K562 (cell line): ENCODE data around the gene ARL6IP6. TPM values are rescaled to one million over a fixed set of nuclear protein-coding genes. Genes with fewer than 3 reads are reported as not detected.

ENCODE experiments used
- BCL6 ChIP-seq: fragments of 250-450 bp; sonication (Bioruptor Pico); IDR thresholded peaks from 2 replicates; pipeline ENCODE4 v1.4.0; 2020
- CHD1 ChIP-seq: fragments of 200-600 bp; sonication (generic); IDR thresholded peaks from one replicate; pipeline ENCODE4 v1.6.1; 2012; ENCODE audit warnings: mild to moderate bottlenecking, moderate library complexity, low read length, inconsistent platforms
- E2F6 ChIP-seq, 2 experiments: IDR thresholded peaks; 2 replicates each; pipeline ENCODE4 v1.6.1; 2011; ENCODE audit warnings: borderline replicate concordance in 1 of 2, control low read depth in 1 of 2, low read depth in 1 of 2, low read length in 1 of 2, mild to moderate bottlenecking in 1 of 2, mixed read lengths in 1 of 2, moderate library complexity in 1 of 2; ENCODE audit not compliant: insufficient read depth in 1 of 2, insufficient read length in 1 of 2, poor library complexity in 1 of 2, severe bottlenecking in 1 of 2; ENCODE audit errors: extremely low read depth in 1 of 2
- EGR1 ChIP-seq: fragments of 450-650 bp; conservative IDR thresholded peaks from 2 replicates; pipeline ENCODE4 v1.6.1; 2017; ENCODE audit warnings: mild to moderate bottlenecking
- FIP1L1 ChIP-seq: fragments of 200-400 bp; formaldehyde crosslinking; IDR thresholded peaks from 2 replicates; pipeline ENCODE4 v1.6.1; 2018; ENCODE audit warnings: mild to moderate bottlenecking, low read depth, low read length; ENCODE audit not compliant: poor library complexity, severe bottlenecking
- FOXM1 ChIP-seq, 2 experiments: fragments of 450-650 bp in 1 of 2; sonication (generic) in 1 of 2; formaldehyde crosslinking in 1 of 2; IDR thresholded peaks; 2 replicates each; pipeline versions ENCODE4 v1.6.1 to v1.9.0; 2017 to 2022; ENCODE audit warnings: low read depth in 2 of 2, mild to moderate bottlenecking in 2 of 2, missing genetic modification reagents in 1 of 2, moderate library complexity in 1 of 2
- HDAC2 ChIP-seq: fragments of 450-650 bp; IDR thresholded peaks from 2 replicates; pipeline ENCODE4 v1.6.1; 2016; ENCODE audit warnings: mild to moderate bottlenecking
- IRF9 ChIP-seq: fragments of 450-650 bp; IDR thresholded peaks from 2 replicates; pipeline ENCODE4 v1.6.1; 2016; ENCODE audit warnings: missing biosample characterization, missing genetic modification characterization
- KAT2B ChIP-seq: IDR thresholded peaks from one replicate; pipeline ENCODE4 v1.6.1; 2012; ENCODE audit warnings: low read depth, mild to moderate bottlenecking, control low read depth, inconsistent platforms, low read length, moderate library complexity
- MAX ChIP-seq: sonication (generic); formaldehyde crosslinking; IDR thresholded peaks from 2 replicates; pipeline ENCODE4 v1.9.0; 2022; ENCODE audit warnings: mild to moderate bottlenecking, missing genetic modification reagents
- MECOM ChIP-seq: fragments of 250-450 bp; sonication (Bioruptor Pico); IDR thresholded peaks from 2 replicates; pipeline ENCODE4 v1.8.0; 2022; ENCODE audit warnings: inconsistent platforms
- MEF2A ChIP-seq: IDR thresholded peaks from 2 replicates; pipeline ENCODE4 v1.6.1; 2011; ENCODE audit warnings: low read depth, mild to moderate bottlenecking, low read length, moderate library complexity; ENCODE audit not compliant: control insufficient read depth
- RBM25 ChIP-seq: fragments of 200-400 bp; formaldehyde crosslinking; IDR thresholded peaks from 2 replicates; pipeline ENCODE4 v1.6.1; 2018; ENCODE audit warnings: low read length, low read depth, moderate library complexity; ENCODE audit not compliant: severe bottlenecking
- SP2 ChIP-seq: IDR thresholded peaks from 2 replicates; pipeline ENCODE4 v1.6.1; 2011; ENCODE audit warnings: mild to moderate bottlenecking, low read depth, low read length, moderate library complexity; ENCODE audit not compliant: poor library complexity, severe bottlenecking; ENCODE audit errors: extremely low read depth
- SPI1 ChIP-seq: IDR thresholded peaks from 2 replicates; pipeline ENCODE4 v1.6.1; 2011; ENCODE audit warnings: low read depth, low read length, control low read depth, borderline replicate concordance
- YY1 ChIP-seq, 3 experiments: IDR thresholded peaks; 2 replicates each; pipeline ENCODE4 v1.6.1; 2011; ENCODE audit warnings: low read length in 2 of 3, mild to moderate bottlenecking in 2 of 3, moderate library complexity in 2 of 3, borderline replicate concordance in 1 of 3, control low read depth in 1 of 3, low read depth in 1 of 3; ENCODE audit not compliant: insufficient read depth in 3 of 3, insufficient replicate concordance in 2 of 3, control insufficient read depth in 1 of 3, insufficient read length in 1 of 3; ENCODE audit errors: extremely low read depth in 1 of 3
- ZNF197 ChIP-seq: fragments of 200-800 bp; sonication (Bioruptor generic); IDR thresholded peaks from 2 replicates; pipeline ENCODE4 v1.6.1; 2016; ENCODE audit warnings: low read depth, missing genetic modification characterization, missing compliant biosample characterization
- polyA plus RNA-seq, 8 experiments: library from polyadenylated mRNA; depleted of rRNA in 4 of 8; stranded (reverse) in 5 of 8; unstranded in 3 of 8; fragments of >200 nt; fragmentation: Nextera tagmentation in 2 of 8; fragmentation: Illumina TruSeq in 1 of 8; extraction: Ambion mirVana in 2 of 8; extraction: Trizol in 1 of 8; gene quantifications; 2 replicates each; pipeline versions ENCODE4 v1.2.1 to v1.2.3, GENCODE V29; 2011 to 2014; ENCODE audit warnings: inconsistent platforms in 1 of 8, missing spikeins in 1 of 8
- total RNA-seq, 7 experiments: library from RNA; depleted of rRNA in 6 of 7; stranded (reverse); fragments of >200 nt in 6 of 7; fragmentation: Illumina TruSeq in 2 of 7; extraction: Trizol in 2 of 7; gene quantifications; 2 replicates each; pipeline versions ENCODE4 v1.2.1 to v1.2.3, GENCODE V29; 2011 to 2021; ENCODE audit warnings: low replicate concordance in 1 of 7

ARL6IP6 gene
- total and polyA plus RNA-seq, 9 of the 15 experiments (the other 6 are each of a cell fraction or from before 2014, with no cell fraction given): 19.2 to 98.5 (median 36.2) TPM

GRCh38 chr2:152717228-152718075 lies 968 bp upstream of the ARL6IP6 start, which contains the start of gene PRPF40A (continued):
- peak in 1 of 2 experiments; percentile 17 for TF ChIP-seq E2F6 (IDR thresholded peaks at IDR 0.05; ENCODE audit: borderline replicate concordance in 1 of 2, extremely low read depth in 1 of 2, insufficient read depth in 1 of 2, insufficient read length in 1 of 2, low read depth in 1 of 2, low read length in 1 of 2, poor library complexity in 1 of 2, severe bottlenecking in 1 of 2)
- peak; percentile 76 for TF ChIP-seq MAX
- TF ChIP-seq HDAC2: peak; percentile 7; the same call in 1 of the 2 replicates
- peak; percentile 19 for TF ChIP-seq CHD1
- TF ChIP-seq FIP1L1: no peak
- TF ChIP-seq RBM25: peak; percentile 99
- TF ChIP-seq MECOM (CRISPR knock-in tag): no peak
- TF ChIP-seq YY1 (IDR thresholded peaks at IDR 0.05; ENCODE audit: borderline replicate concordance in 1 of 3, control insufficient read depth in 1 of 3, extremely low read depth in 1 of 3, insufficient read depth in 3 of 3, insufficient read length in 1 of 3, insufficient replicate concordance in 2 of 3, low read depth in 1 of 3, low read length in 2 of 3): peak; percentile 29 to 87 (median 72)
- no peak; the same call in 1 of the 2 replicates for TF ChIP-seq FOXM1 (IDR thresholded peaks at IDR 0.05; ENCODE audit: low read depth)
- no peak for TF ChIP-seq FOXM1 (CRISPR knock-in tag; IDR thresholded peaks at IDR 0.05; ENCODE audit: low read depth)
- TF ChIP-seq EGR1: 0 out of 2 replicates have a peak, but pooled peaks have one; percentile 2
- TF ChIP-seq KAT2B: no peak
- TF ChIP-seq IRF9 (tag): no peak
- peak; percentile 90 for TF ChIP-seq SP2
- no peak for TF ChIP-seq ZNF197 (CRISPR knock-in tag)
- TF ChIP-seq SPI1: 0 out of 2 replicates have a peak, but pooled peaks have one; percentile 2
- TF ChIP-seq BCL6 (CRISPR knock-in tag): no peak
- TF ChIP-seq MEF2A: no peak
